HT-29 (cell line): ENCODE measurements around the gene FGF18. TPM values are rescaled to one million over a fixed set of nuclear protein-coding genes. Genes with fewer than 3 reads are reported as not detected.
"Not testable (repeated sequence)": the region's sequence is repeated elsewhere in the genome, so short reads cannot be mapped to it uniquely, and the experiment has no call there.

Experiments used
- DNase-seq: peaks from one replicate; pipeline ENCODE4 v3.0.0-alpha.2; 2015; ENCODE audit warnings: low spot score
- total RNA-seq: library from RNA; depleted of rRNA; stranded (reverse); fragments of >200 nt; shearing (Covaris generic); gene quantifications from 2 replicates; pipeline ENCODE4 v1.2.3, GENCODE V29; 2014; rRNA removed

The FGF18 gene
- 0.37 and 0.58 TPM in 2 replicates for total RNA-seq

DNA sequence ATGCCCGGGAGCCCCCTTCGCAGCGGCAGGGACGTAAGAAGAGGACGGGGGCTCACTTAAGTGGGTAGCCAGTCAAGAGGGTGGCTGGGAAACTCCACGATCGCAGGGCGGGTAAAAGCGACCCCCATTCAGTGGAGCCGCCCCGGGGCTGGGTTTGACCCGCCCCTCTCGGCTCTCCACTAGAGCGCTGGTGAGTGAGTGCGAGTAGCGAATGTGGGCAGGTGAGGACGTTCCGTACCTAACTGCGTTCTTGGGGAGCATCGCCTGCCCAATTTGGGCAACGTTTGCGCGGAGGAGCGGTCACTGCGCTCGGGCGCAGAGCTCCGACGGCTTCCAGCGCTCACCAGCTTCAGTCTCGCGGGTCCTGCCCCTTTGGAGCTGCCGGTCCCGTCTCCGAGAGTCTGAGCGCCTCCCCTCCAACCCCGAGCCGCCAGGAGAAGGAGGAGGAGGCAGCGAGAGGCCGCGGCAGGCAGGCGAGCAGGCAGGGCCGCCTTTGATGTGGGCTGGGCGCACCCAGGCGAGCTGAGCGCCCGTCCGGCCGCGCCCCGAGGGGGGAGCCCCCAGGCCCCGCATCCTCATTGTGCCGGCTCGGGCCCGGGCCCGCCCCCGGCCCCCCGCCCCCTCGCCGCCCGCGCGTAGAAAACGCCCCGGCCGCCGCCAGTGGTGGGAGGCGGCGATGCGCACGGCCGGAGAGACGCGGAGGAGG lies at the start of gene FGF18:
Gene FGF18 (plus strand): TSS at position 666 of the 706 bp plus-strand sequence. CDS start 553 bp downstream, outside the sequence.
- peak; percentile 59 for DNase-seq

DNA sequence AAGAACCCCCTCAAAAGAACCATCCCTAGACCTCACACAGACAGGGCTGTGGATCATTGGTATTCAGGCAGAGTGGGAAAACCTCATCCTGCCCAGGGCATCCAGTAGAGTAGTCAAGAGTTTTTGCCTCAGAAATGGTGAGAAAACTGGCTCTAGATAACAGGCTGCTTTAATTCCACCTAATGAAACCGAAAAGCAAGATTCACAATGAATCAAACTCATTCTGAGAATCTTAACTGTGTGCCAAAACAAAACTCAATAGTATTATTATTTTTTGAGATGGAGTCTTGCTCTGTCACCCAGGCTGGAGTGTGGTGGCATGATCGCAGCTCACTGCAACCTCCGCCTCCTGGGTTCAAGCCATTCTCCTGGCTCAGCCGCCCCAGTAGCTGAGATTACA lies 49.5 kb upstream of the FGF18 start:
- DNase-seq: no peak

- DNase-seq: peak; percentile 23
Measured at GRCh38 chr5:171370881-171371280, 48.6 kb upstream of the FGF18 start.

DNA sequence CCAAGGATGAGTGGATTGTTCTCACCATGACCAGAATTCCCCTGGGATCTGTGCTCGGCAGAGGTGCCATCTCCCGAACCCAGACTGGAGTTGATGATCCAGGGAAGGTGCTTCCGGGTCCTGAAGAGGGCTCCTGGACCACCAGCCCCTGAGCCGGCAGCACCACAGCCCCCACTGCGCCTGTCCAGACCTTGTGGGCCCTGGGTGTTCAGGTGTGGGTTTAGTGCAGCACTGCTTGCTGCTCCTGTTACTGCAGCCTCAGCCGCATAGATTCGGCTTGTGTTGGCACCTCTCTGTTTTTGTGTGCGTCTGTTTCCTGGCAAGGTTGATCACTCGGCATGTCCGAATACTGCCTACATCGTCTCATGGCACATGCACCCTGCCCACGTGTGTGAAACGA lies 48.1 kb upstream of the FGF18 start:
- DNase-seq: no peak

- no peak for DNase-seq
Measured at GRCh38 chr5:171379961-171380360, 39.5 kb upstream of the FGF18 start.

- DNase-seq: not testable (repeated sequence)
Measured at GRCh38 chr5:171384416-171384815, 35.0 kb upstream of the FGF18 start.

DNA sequence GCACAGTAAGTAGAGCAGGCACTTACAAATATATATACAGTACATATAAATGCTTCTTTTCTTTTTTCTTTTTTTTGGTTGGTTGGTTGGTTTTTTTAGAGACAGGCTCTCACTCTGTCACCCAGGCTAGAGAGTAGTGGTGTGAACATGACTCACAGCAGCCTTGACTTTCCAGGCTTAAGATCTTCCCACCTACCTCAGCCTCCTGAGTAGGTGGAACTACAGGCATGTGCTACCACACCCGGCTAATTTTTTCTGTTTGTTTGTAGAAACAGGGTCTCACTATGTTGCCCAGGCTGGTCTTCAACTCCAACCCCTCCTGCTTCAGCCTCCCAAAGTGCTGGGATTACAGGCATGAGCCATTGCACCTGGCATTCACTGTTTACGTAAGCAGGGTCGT lies 34.4 kb upstream of the FGF18 start:
- not testable (repeated sequence) for DNase-seq

GRCh38 chr5:171386006-171386671 lies 33.3 kb upstream of the FGF18 start:
- no peak for DNase-seq

- no peak for DNase-seq
Measured at GRCh38 chr5:171386861-171387344, 32.5 kb upstream of the FGF18 start.

DNA sequence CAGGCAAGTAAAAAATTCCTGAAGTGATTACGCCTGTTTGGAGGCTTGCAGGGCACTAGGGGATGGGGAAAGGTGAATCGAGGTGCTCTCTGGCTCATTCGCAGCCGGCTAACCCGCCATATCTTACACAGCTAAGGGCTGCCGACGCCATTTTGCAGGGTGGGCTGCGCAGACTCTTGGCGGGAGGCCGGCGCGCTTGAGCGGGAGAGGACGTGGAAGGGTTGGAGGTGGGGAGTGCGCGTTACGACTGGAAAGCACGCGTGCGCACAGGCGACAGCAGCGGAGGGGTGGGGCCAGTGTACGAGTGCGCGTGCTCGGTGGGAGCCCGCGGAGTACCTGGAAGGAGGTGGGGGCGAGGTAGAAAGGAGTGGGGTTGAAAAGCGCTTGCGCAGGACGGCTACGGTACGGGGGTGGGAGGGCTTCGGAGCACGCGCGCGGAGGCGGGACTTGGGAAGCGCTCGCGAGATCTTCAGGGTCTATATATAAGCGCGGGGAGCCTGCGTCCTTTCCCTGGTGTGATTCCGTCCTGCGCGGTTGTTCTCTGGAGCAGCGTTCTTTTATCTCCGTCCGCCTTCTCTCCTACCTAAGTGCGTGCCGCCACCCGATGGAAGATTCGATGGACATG lies 32.0 kb upstream of the FGF18 start, which contains the start of gene NPM1:
Gene NPM1 (plus strand): TSS at position 505 of the 625 bp plus-strand sequence. CDS start 100 bp downstream, at position 605.
- DNase-seq: peak; percentile 96

- peak; percentile 78 for DNase-seq
Measured at GRCh38 chr5:171387970-171388815, 31.3 kb upstream of the FGF18 start.

DNA sequence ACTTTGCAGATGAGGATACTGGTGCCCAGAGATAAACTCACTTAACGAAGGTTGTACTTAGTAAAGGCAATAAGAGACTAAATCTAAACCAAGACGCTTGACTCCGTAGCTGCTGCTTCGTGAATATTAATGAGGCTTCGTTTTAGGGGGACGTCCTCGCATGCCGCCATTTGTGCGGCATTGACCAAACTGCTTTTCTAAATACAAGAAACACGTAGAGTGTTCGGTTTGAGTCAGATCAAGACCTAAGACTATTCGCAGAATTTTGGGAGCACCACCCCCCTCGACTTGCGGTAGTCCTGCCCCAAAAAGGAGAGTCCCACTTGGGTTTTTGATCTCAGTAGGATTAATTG lies 30.7 kb upstream of the FGF18 start:
- DNase-seq: no peak

DNA sequence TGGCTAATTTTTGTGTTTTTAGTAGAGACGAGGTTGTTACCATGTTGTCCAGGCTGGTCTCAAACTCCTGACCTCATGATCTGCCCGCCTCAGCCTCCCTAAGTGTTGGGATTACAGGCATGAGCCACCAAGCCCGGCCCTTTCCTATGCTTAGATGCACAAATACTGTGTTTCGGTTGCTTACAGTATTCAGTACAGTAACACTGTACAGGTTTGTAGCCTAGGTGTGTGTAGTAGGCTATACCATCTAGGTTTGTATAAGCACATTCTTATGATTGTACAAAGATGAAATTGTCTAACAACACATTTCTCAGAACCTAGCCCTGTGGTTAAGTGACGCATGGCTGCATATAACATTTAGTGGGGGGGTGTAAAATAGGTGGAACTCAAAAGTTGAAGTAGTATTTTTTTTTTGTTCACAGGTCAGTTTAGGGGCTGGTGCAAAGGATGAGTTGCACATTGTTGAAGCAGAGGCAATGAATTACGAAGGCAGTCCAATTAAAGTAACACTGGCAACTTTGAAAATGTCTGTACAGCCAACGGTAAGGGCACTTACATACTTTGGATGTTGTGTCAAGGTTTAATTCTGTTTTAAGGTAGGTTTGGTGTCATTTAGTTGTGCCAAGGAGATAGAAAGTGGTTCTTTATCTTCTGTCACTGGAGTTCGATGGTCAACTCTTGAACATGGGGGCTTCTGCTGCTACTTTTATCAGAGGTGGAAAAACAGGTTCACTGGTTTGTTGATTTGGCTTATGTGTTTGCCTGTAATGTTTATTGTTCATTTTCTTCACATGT lies 28.4 kb upstream of the FGF18 start:
- DNase-seq: no peak

GRCh38 chr5:171391996-171392577 lies 27.4 kb upstream of the FGF18 start:
- DNase-seq: no peak

- no peak for DNase-seq
Measured at GRCh38 chr5:171392585-171393159, 26.8 kb upstream of the FGF18 start.

DNA sequence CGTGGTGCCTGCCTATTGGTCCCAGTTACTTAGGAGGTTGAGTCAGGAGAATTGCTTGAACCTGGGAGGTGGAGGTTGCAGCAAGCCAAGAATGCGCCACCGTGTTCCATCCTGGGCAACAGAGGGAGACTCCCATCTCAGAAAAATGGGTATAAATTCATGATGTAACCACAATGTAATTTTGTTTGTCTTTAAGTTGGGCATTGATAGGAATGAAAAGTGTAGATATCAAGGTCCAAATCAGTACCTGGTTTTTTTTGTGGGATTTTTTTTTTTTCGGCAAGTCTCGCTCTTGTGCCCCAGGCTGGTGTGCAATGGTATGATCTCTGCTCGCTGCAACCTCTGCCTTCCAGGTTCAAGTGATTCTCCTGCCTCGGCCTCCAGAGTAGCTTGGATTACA lies 24.4 kb upstream of the FGF18 start:
- DNase-seq: no peak

- not testable (repeated sequence) for DNase-seq
Measured at GRCh38 chr5:171396583-171396982, 22.9 kb upstream of the FGF18 start.

DNA sequence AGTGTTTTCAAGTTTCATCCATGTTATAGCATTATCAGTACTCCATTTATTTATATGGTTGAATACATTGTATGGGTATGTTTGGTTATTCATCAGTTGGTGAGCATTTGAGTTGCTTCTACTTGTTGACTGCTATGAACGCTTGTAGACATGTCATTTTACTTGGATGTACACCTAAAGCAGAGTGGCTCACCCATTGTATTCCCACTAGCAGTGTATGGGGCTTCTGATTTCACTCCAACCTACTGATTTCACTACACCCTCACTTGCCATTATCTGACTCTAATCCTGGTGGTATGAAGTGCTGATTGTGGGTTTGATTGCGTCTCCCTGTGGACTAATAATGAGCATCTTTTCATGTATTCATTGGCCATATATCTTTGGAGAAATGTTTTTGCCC lies 22.3 kb upstream of the FGF18 start:
- DNase-seq: no peak

DNA sequence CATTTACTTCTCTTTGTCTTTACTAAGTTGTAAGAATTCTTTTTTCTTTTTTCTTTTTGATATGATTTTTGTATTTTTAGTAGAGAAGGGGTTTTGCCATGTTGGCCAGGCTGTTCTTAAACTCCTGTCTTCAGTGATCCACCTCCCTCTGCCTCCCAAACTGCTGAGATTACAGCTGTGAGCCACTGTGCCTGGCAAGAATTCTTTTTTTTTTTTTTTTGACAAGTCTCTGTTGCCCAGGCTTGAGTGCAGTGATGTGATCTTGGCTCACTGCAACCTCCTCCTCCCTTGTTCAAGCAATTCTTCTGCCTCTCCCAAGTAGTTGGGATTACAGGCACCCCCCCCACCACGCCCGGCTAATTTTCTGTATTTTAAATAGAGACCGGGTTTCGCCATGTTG lies 21.8 kb upstream of the FGF18 start:
- no peak for DNase-seq

DNA sequence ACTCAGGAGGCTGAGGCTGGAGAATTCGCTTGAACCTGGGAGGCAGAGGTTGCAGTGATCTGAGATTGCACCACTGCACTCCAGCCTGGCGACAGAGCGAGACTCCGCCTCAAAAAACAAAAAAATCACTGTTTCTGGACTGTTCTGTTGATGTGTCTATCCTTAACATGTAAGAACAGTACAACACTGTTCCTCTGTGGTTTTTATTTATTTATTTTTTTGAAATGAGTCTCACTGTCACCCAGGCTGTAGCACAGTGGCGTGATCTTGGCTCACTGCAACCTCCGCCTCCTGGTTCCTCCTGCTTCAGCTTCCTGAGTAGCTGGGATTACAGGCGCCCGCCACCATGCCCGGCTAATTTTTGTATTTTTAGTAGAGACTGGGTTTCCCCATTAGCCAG lies 20.8 kb upstream of the FGF18 start:
- not testable (repeated sequence) for DNase-seq
